Mammary epithelial cell (primary cell): ENCODE results near the gene C1orf198.

Experiments
- CTCF ChIP-seq, 2 donors: IDR thresholded peaks in 1 of 2; conservative IDR thresholded peaks in 1 of 2; 2 replicates each; pipeline ENCODE4 v1.5.1; 2011 to 2012; ENCODE audit warnings: inconsistent platforms in 2 of 2, low read length in 2 of 2, mild to moderate bottlenecking in 2 of 2, control low read depth in 1 of 2, low read depth in 1 of 2; ENCODE audit not compliant: insufficient read depth in 1 of 2; ENCODE audit errors: extremely low read depth in 1 of 2
- EZH2 ChIP-seq: IDR thresholded peaks from 2 replicates; pipeline ENCODE4 v1.6.1; 2012; ENCODE audit warnings: low read length, inconsistent platforms, borderline replicate concordance

- no peak for TF ChIP-seq CTCF (conservative IDR thresholded peaks at IDR 0.05 in 1 of 2, IDR thresholded peaks at IDR 0.05 in 1 of 2; ENCODE audit: extremely low read depth in 1 of 2, insufficient read depth in 1 of 2, low read depth in 1 of 2, low read length in 2 of 2)
- TF ChIP-seq EZH2 = no peak
These were observed 39.3 kb upstream of the C1orf198 start for GRCh38 chr1:230907472-230908205.
